IMR-90 (cell line): Measurements from ENCODE around the gene PM20D1. TPM values are rescaled to one million over a fixed set of nuclear protein-coding genes. Genes with fewer than 3 reads are reported as not detected.

Experiments
- ATAC-seq: fragments of 200-7000 bp; cut with Tn5 transposase; 2 replicates; pipeline ENCODE4 v1.9.1; 2020; ENCODE audit warnings: low read depth, mild to moderate bottlenecking, moderate library complexity
- BruUV-seq: library from RNA; stranded (reverse); fragments of 400-500 nt; replicated peaks from 2 replicates; lab custom pipeline; 2021; lab: Mats Ljungman, UMichigan
- CTCF ChIA-PET: fragments of 300-600 bp; formaldehyde crosslinking; extraction: SDS; loops from one replicate; lab custom pipeline; 2021; ENCODE audit warnings: antibody characterized with exemption; lab: Yijun Ruan, JAX
- POLR2A ChIA-PET: fragments of 300-600 bp; sonication (Branson Sonifier 250); formaldehyde crosslinking; loops from one replicate; lab custom pipeline; 2022; ENCODE audit warnings: antibody characterized with exemption; ENCODE audit not compliant: unreplicated experiment; lab: Charles Lee
- DNase-seq: peaks from one replicate; pipeline ENCODE4 v3.0.0; 2013
- H2AFZ ChIP-seq: replicated peaks from 2 replicates; pipeline ENCODE3; 2013; ENCODE audit warnings: low read length, mild to moderate bottlenecking; ENCODE audit not compliant: poor library complexity
- H2AK5ac ChIP-seq: 2 replicates; pipeline ENCODE4 v1.6.1; 2013; ENCODE audit warnings: low read depth, low read length, inconsistent platforms
- H2AK9ac ChIP-seq: replicated peaks from 2 replicates; pipeline ENCODE3; 2013; ENCODE audit warnings: mild to moderate bottlenecking, low read depth, low read length, moderate library complexity; ENCODE audit not compliant: poor library complexity
- H2BK120ac ChIP-seq: 2 replicates; pipeline ENCODE4 v1.6.1; 2013; ENCODE audit warnings: low read depth, low read length, inconsistent platforms
- H2BK15ac ChIP-seq: 3 replicates; pipeline ENCODE4 v1.6.1; 2013; ENCODE audit warnings: low read depth, low read length, inconsistent platforms
- H2BK20ac ChIP-seq: 2 replicates; pipeline ENCODE4 v1.6.1; 2013; ENCODE audit warnings: low read depth, mild to moderate bottlenecking, inconsistent platforms, low read length, moderate library complexity
- H2BK5ac ChIP-seq: 2 replicates; pipeline ENCODE4 v1.6.1; 2013; ENCODE audit warnings: mild to moderate bottlenecking, low read depth, low read length, inconsistent platforms; ENCODE audit not compliant: poor library complexity, severe bottlenecking
- H3K14ac ChIP-seq: replicated peaks from 2 replicates; pipeline ENCODE4 v1.6.1; 2013; ENCODE audit warnings: low read depth, low read length, inconsistent platforms
- H3K18ac ChIP-seq: 2 replicates; pipeline ENCODE4 v1.6.1; 2013; ENCODE audit warnings: low read depth, low read length, control low read depth
- H3K23ac ChIP-seq: 2 replicates; pipeline ENCODE4 v1.6.1; 2013; ENCODE audit warnings: low read depth, low read length, inconsistent platforms
- H3K27ac ChIP-seq: 2 replicates; pipeline ENCODE4 v1.5.1; 2013; ENCODE audit warnings: mild to moderate bottlenecking, control low read depth, low read length; ENCODE audit not compliant: insufficient read depth
- H3K27me3 ChIP-seq: 2 replicates; pipeline ENCODE4 v1.6.1; 2013; ENCODE audit warnings: low read length; ENCODE audit not compliant: control insufficient read depth, insufficient read depth
- H3K36me3 ChIP-seq: 2 replicates; pipeline ENCODE4 v1.6.1; 2013; ENCODE audit warnings: low read length, mixed read lengths; ENCODE audit not compliant: control insufficient read depth, insufficient read depth
- H3K4ac ChIP-seq: 2 replicates; pipeline ENCODE4 v1.6.1; 2013; ENCODE audit warnings: low read depth, low read length, inconsistent platforms
- H3K4me1 ChIP-seq: 2 replicates; pipeline ENCODE4 v1.6.1; 2013; ENCODE audit warnings: low read length, mixed read lengths; ENCODE audit not compliant: control insufficient read depth, insufficient read depth
- H3K4me2 ChIP-seq: 2 replicates; pipeline ENCODE4 v1.6.1; 2013; ENCODE audit warnings: low read depth, mild to moderate bottlenecking, control low read depth, low read length, moderate library complexity
- H3K4me3 ChIP-seq: 2 replicates; pipeline ENCODE4 v1.5.1; 2013; ENCODE audit warnings: low read depth, mild to moderate bottlenecking, control low read depth, low read length, moderate library complexity; ENCODE audit not compliant: insufficient read depth
- H3K56ac ChIP-seq: 2 replicates; pipeline ENCODE4 v1.6.1; 2013; ENCODE audit warnings: low read length, inconsistent platforms; ENCODE audit not compliant: insufficient read depth; ENCODE audit errors: extremely low read depth
- H3K79me1 ChIP-seq, 2 experiments: 2 replicates each; pipeline ENCODE4 v1.6.1; 2013; ENCODE audit warnings: low read length in 2 of 2, inconsistent platforms in 1 of 2, low read depth in 1 of 2
- H3K9ac ChIP-seq: 2 replicates; pipeline ENCODE4 v1.6.1; 2013; ENCODE audit warnings: low read depth, low read length, control low read depth
- H3K9me1 ChIP-seq: 2 replicates; pipeline ENCODE4 v1.6.1; 2013; ENCODE audit warnings: low read length, inconsistent platforms; ENCODE audit not compliant: insufficient read depth
- H3K9me3 ChIP-seq: 2 replicates; pipeline ENCODE4 v1.6.1; 2013; ENCODE audit warnings: low read length; ENCODE audit not compliant: control insufficient read depth, insufficient read depth
- H4K20me1 ChIP-seq: 2 replicates; pipeline ENCODE4 v1.6.1; 2013; ENCODE audit warnings: low read length, inconsistent platforms; ENCODE audit not compliant: insufficient read depth
- H4K5ac ChIP-seq: 2 replicates; pipeline ENCODE4 v1.6.1; 2013; ENCODE audit warnings: mild to moderate bottlenecking, low read depth, low read length, control low read depth
- H4K8ac ChIP-seq, 2 experiments: 2 replicates each; pipeline ENCODE4 v1.6.1; 2013; ENCODE audit warnings: low read depth in 2 of 2, low read length in 2 of 2, control low read depth in 1 of 2, inconsistent platforms in 1 of 2
- H4K91ac ChIP-seq: 2 replicates; pipeline ENCODE4 v1.6.1; 2013; ENCODE audit warnings: low read depth, low read length, inconsistent platforms; ENCODE audit not compliant: insufficient read depth
- CEBPB ChIP-seq: IDR thresholded peaks from 2 replicates; pipeline ENCODE4 v1.6.1; 2012; ENCODE audit warnings: low read depth, low read length, improper control_type of control experiment
- FOS ChIP-seq: fragments of 150-350 bp; IDR thresholded peaks from 2 replicates; pipeline ENCODE4 v1.6.1; 2016; ENCODE audit warnings: low read depth, low read length
- MAFK ChIP-seq: IDR thresholded peaks from 2 replicates; pipeline ENCODE4 v1.6.1; 2012; ENCODE audit warnings: low read depth, low read length, improper control_type of control experiment
- NFE2L2 ChIP-seq: fragments of 150-350 bp; IDR thresholded peaks from 2 replicates; pipeline ENCODE4 v1.6.1; 2016; ENCODE audit warnings: low read depth, mild to moderate bottlenecking, low read length
- WGBS, 2 experiments: methylation state at CpG; one replicate each; pipeline versions ENCODE4 v1.1.5 to v1.1.7; 2013; ENCODE audit warnings: missing lambda C conversion rate in 2 of 2; ENCODE audit not compliant: insufficient read length in 1 of 2; ENCODE audit errors: extremely low coverage in 2 of 2; 5-methylcytosine and 5-hydroxymethylcytosine counted together
- dilution Hi-C: fragments of 300-500 bp; cut with HindIII; formaldehyde crosslinking; loops from one replicate; pipeline ENCODE4 v1.14.3; 2018; ENCODE audit warnings: low sequenced_read_pairs; ENCODE audit not compliant: unreplicated experiment
- in situ Hi-C: fragments of 300-500 bp; cut with MboI; formaldehyde crosslinking; loops from 3 replicates; pipeline ENCODE4 v1.14.3; 2019; ENCODE audit warnings: low sequenced_read_pairs, inconsistent platforms, mixed read lengths
- intact Hi-C: fragments of 100-400 bp; cut with micrococcal nuclease; formaldehyde crosslinking; loops from 2 replicates; pipeline ENCODE4 v1.10.0; 2022
- polyA plus RNA-seq, 3 experiments: library from polyadenylated mRNA; depleted of rRNA; stranded (reverse); fragments of >200 nt; gene quantifications; 2 replicates each; pipeline ENCODE4 v1.2.3, GENCODE V29; 2012; ENCODE audit warnings: low replicate concordance in 1 of 3
- total RNA-seq: library from RNA; depleted of rRNA; stranded (reverse); fragments of >200 nt; gene quantifications from 2 replicates; pipeline ENCODE4 v1.2.3, GENCODE V29; 2012
- TF ChIP-seq, protein P1 (sequence below): conservative IDR thresholded peaks from 2 replicates; pipeline ENCODE4 v1.5.1; 2012; ENCODE audit warnings: mild to moderate bottlenecking, low read depth, low read length, improper control_type of control experiment

The PM20D1 gene
- total and polyA plus RNA-seq, 2 of the 4 experiments (the other 2 are of a cell fraction): not detected

DNA sequence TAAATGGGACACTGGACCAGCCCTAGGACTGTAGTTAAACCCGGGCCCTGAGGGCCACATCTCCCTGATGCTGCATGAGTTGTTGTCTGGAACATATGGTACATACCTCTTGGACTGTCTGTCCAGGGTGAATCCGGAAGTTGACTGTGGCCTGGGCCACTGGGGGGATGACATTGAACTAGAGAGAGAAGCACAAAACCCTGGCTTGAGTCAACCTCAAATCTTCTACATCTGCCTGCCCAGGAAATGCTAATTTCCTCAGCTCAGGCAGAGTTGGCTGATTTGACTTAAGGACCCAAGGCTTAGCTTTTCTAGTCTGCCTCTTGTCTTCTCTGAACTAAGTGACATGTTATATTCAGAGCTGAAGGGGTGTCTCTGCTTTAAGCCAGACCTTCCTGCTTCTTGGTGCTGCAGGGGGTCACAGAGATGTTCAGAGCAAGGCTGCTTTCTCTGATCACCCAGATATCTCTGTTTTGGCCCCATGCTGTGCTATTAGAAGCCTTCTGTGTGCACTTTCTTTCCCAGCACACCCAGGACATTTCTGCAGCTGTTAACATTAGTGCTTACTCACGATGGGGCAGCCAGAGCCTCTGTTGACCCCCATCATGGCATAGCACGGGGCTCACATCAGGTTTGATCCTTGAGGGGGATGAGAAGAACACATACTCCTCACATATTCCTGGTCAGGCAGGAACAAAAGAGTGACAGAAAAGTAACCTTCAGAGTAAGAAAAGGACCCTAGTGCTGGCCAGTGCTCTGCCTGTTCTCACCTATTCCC is 9.6 kb downstream of the PM20D1 start:
- no peak overlapping the region for H3K18ac ChIP-seq
- ChIA-PET CTCF (no interaction called here), POLR2A (no interaction called here)
- dilution Hi-C loops (no loop called here), in situ Hi-C loops (no loop called here), intact Hi-C loops (no loop called here)
- H2BK20ac ChIP-seq: no peak overlapping the region
- no peak overlapping the region for H3K23ac ChIP-seq
- BruUV-seq: no TSS peak
- H2BK15ac ChIP-seq: no peak overlapping the region
- no peaks in the 10 kb centered on the region for H4K20me1 ChIP-seq
- no peak overlapping the region for H3K4me2 ChIP-seq
- peaks cover 14% of the 10 kb centered on the region for H3K27me3 ChIP-seq
- peaks cover 2% of the 10 kb centered on the region; the same call in 1 of the 2 replicates for H3K9me1 ChIP-seq
- no peaks in the 10 kb centered on the region for H3K9me3 ChIP-seq
- no peak overlapping the region for H2AK9ac ChIP-seq
- no peaks in the 10 kb centered on the region for H3K36me3 ChIP-seq
- no peak overlapping the region for H3K4me3 ChIP-seq
- H3K9ac ChIP-seq: no peak overlapping the region
- ATAC-seq (no peak), DNase-seq (no peak)
- no peak overlapping the region for H3K56ac ChIP-seq
- TF ChIP-seq FOS (no peak), CEBPB (no peak), NFE2L2 (no peak), MAFK (no peak)
- TF ChIP-seq, protein P1, sequence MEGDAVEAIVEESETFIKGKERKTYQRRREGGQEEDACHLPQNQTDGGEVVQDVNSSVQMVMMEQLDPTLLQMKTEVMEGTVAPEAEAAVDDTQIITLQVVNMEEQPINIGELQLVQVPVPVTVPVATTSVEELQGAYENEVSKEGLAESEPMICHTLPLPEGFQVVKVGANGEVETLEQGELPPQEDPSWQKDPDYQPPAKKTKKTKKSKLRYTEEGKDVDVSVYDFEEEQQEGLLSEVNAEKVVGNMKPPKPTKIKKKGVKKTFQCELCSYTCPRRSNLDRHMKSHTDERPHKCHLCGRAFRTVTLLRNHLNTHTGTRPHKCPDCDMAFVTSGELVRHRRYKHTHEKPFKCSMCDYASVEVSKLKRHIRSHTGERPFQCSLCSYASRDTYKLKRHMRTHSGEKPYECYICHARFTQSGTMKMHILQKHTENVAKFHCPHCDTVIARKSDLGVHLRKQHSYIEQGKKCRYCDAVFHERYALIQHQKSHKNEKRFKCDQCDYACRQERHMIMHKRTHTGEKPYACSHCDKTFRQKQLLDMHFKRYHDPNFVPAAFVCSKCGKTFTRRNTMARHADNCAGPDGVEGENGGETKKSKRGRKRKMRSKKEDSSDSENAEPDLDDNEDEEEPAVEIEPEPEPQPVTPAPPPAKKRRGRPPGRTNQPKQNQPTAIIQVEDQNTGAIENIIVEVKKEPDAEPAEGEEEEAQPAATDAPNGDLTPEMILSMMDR: no peak
- no peak overlapping the region for H2BK5ac ChIP-seq
- no CpG with 5 or more reads among the region's 4 CpGs for WGBS, 2 experiments
- H4K8ac ChIP-seq: no peak overlapping the region
- H2AK5ac ChIP-seq: no peak overlapping the region
- H3K79me1 ChIP-seq: no peaks in the 10 kb centered on the region
- H3K4me1 ChIP-seq: peaks cover 4% of the 10 kb centered on the region
- no peak overlapping the region for H3K14ac ChIP-seq
- no peak overlapping the region for H3K27ac ChIP-seq
- no peak overlapping the region for H4K5ac ChIP-seq
- H3K4ac ChIP-seq: no peak overlapping the region
- H2BK120ac ChIP-seq: no peak overlapping the region
- H4K91ac ChIP-seq: no peak overlapping the region
- no peak overlapping the region for H2AFZ ChIP-seq
